Suprapubic skin (tissue), 4 donors: ENCODE data around the gene NFYC.

ENCODE experiments used
- CTCF ChIP-seq, 2 donors: fragments of 200-600 bp in 1 of 2; fragments of 450-650 bp in 1 of 2; sonication (generic) in 1 of 2; IDR thresholded peaks; one replicate each; pipeline ENCODE4 v1.5.1; 2016 to 2019; ENCODE audit warnings: antibody characterized with exemption in 2 of 2, mild to moderate bottlenecking in 1 of 2, moderate library complexity in 1 of 2
- EP300 ChIP-seq: sonication (generic); formaldehyde crosslinking; IDR thresholded peaks from one replicate; pipeline ENCODE4 v1.6.1; 2017; ENCODE audit warnings: antibody characterized with exemption
- POLR2A ChIP-seq, 2 donors: fragments of 450-650 bp; IDR thresholded peaks; one replicate each; pipeline ENCODE4 v1.6.1; 2017; ENCODE audit warnings: antibody characterized with exemption in 2 of 2, mild to moderate bottlenecking in 2 of 2, moderate library complexity in 2 of 2
- POLR2AphosphoS5 ChIP-seq, 3 donors: sonication (generic); formaldehyde crosslinking; IDR thresholded peaks; one replicate each; pipeline ENCODE4 v1.6.1; 2017; ENCODE audit warnings: antibody characterized with exemption in 3 of 3

GRCh38 chr1:40723196-40723955 lies 31.9 kb downstream of the NFYC start:
- no peak for TF ChIP-seq POLR2AphosphoS5 (IDR thresholded peaks at IDR 0.05)
- TF ChIP-seq CTCF (IDR thresholded peaks at IDR 0.05), result no peak
- no peak for TF ChIP-seq EP300
- no peak for TF ChIP-seq POLR2A (IDR thresholded peaks at IDR 0.05)
